OCI-LY7 (cell line): ENCODE measurements around the gene DHRS7C. TPM values are rescaled to one million over a fixed set of nuclear protein-coding genes. Genes with fewer than 3 reads are reported as not detected.

ENCODE experiments used
- BruUV-seq: library from RNA; stranded (reverse); fragments of 400-500 nt; replicated peaks from 2 replicates; lab custom pipeline; 2021; lab: Mats Ljungman, UMichigan
- CTCF ChIA-PET: fragments of 300-600 bp; sonication (Branson Sonifier 250); formaldehyde crosslinking; loops from one replicate; lab custom pipeline; 2022; ENCODE audit warnings: antibody characterized with exemption; ENCODE audit not compliant: unreplicated experiment; lab: Charles Lee
- POLR2A ChIA-PET: fragments of 300-600 bp; sonication (Branson Sonifier 250); formaldehyde crosslinking; loops from one replicate; lab custom pipeline; 2022; ENCODE audit warnings: antibody characterized with exemption; lab: Charles Lee
- DNase-seq: peaks from one replicate; pipeline ENCODE4 v3.0.0-alpha.2; 2015; ENCODE audit warnings: low spot score
- H2AFZ ChIP-seq: fragments of 200-600 bp; sonication (generic), shearing (Covaris generic); 2 replicates; pipeline ENCODE4 v1.6.1; 2014; ENCODE audit warnings: mild to moderate bottlenecking, antibody characterized with exemption, low read length, moderate library complexity
- H3K27ac ChIP-seq: fragments of 200-600 bp; sonication (generic); 2 replicates; pipeline ENCODE4 v1.5.1; 2014; ENCODE audit warnings: mixed run types, low read depth, mild to moderate bottlenecking, moderate library complexity, low read length, inconsistent platforms; ENCODE audit not compliant: poor library complexity, severe bottlenecking
- H3K36me3 ChIP-seq: fragments of 200-600 bp; sonication (generic); 2 replicates; pipeline ENCODE4 v1.6.1; 2014; ENCODE audit warnings: mild to moderate bottlenecking, antibody characterized with exemption, low read length, moderate library complexity, mixed read lengths; ENCODE audit not compliant: insufficient read depth
- H3K4me1 ChIP-seq: fragments of 200-600 bp; sonication (generic); 2 replicates; pipeline ENCODE4 v1.5.1; 2014; ENCODE audit warnings: mild to moderate bottlenecking, low read length; ENCODE audit not compliant: insufficient read depth, poor library complexity, severe bottlenecking
- H3K4me2 ChIP-seq: fragments of 200-600 bp; sonication (generic); 2 replicates; pipeline ENCODE4 v1.6.1; 2014; ENCODE audit warnings: mild to moderate bottlenecking, low read length
- H3K4me3 ChIP-seq: fragments of 200-600 bp; sonication (generic); 2 replicates; pipeline ENCODE4 v1.5.1; 2014; ENCODE audit warnings: mild to moderate bottlenecking, low read depth, low read length; ENCODE audit not compliant: poor library complexity, severe bottlenecking
- H3K79me2 ChIP-seq: fragments of 200-600 bp; sonication (generic); 2 replicates; pipeline ENCODE4 v1.6.1; 2016; ENCODE audit warnings: low read depth, mild to moderate bottlenecking, low read length, moderate library complexity, mixed read lengths; ENCODE audit not compliant: insufficient read depth
- H3K9me2 ChIP-seq: fragments of 200-600 bp; sonication (generic); 2 replicates; pipeline ENCODE4 v1.6.1; 2016; ENCODE audit warnings: mild to moderate bottlenecking, low read length, mixed read lengths; ENCODE audit not compliant: insufficient read depth
- H3K9me3 ChIP-seq: fragments of 200-600 bp; sonication (generic); 2 replicates; pipeline ENCODE4 v1.6.1; 2014; ENCODE audit warnings: mild to moderate bottlenecking, mixed run types, low read length, mixed read lengths
- H4K20me1 ChIP-seq: fragments of 200-600 bp; sonication (generic); 2 replicates; pipeline ENCODE4 v1.6.1; 2014; ENCODE audit warnings: mild to moderate bottlenecking, antibody characterized with exemption, low read length, moderate library complexity, mixed read lengths; ENCODE audit not compliant: insufficient read depth
- EZH2phosphoT487 ChIP-seq: fragments of 200-600 bp; sonication (generic); IDR thresholded peaks from 2 replicates; pipeline ENCODE4 v1.6.1; 2018; ENCODE audit warnings: low read depth, borderline replicate concordance, mild to moderate bottlenecking, mixed run types, antibody characterized with exemption, low read length, moderate library complexity, mixed read lengths
- intact Hi-C: fragments of 100-400 bp; cut with micrococcal nuclease; formaldehyde crosslinking; loops from one replicate; pipeline ENCODE4 v1.10.0; 2022; ENCODE audit not compliant: unreplicated experiment
- total RNA-seq, 2 experiments: library from RNA; depleted of rRNA in 1 of 2; stranded (reverse); fragments of >200 nt in 1 of 2; shearing (Covaris generic) in 1 of 2; gene quantifications; 2 replicates each; pipeline ENCODE4 v1.2.3, GENCODE V29; 2014 to 2022
- TF ChIP-seq, protein P1 (sequence below): fragments of 200-600 bp; sonication (generic); conservative IDR thresholded peaks from 2 replicates; pipeline ENCODE4 v1.5.1; 2014; ENCODE audit warnings: mild to moderate bottlenecking, antibody characterized with exemption, low read length, moderate library complexity, mixed read lengths

The DHRS7C gene
- total RNA-seq, 2 experiments from 2014 or later = not detected

DNA sequence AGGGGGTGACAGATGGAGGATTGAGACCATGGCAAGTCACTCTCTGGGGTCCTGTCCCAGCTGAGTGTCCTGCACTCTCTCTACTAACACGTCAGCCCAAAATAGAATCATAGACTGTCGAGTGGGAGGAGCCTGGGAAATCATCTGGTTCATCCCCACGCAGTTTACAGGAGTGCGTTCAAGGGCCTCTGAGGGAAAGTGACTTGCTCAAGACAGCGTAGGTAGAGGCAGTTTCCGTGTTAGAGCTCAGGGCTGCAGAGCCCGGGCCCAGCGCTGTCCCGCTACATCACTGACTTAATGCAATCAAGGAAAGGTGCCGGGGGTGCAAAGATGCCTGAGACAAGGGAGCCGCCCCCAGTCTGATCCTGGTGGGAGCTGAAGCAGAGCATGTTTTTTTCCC, 20.1 kb upstream of the DHRS7C start:
- Histone ChIP-seq H4K20me1 (no peaks in the 10 kb centered on the region), H3K36me3 (no peaks in the 10 kb centered on the region), H3K4me1 (no peaks in the 10 kb centered on the region), H2AFZ (no peak overlapping the region), H3K9me2 (no peaks in the 10 kb centered on the region), H3K27ac (no peak overlapping the region), H3K4me2 (no peak overlapping the region), H3K79me2 (no peaks in the 10 kb centered on the region), H3K4me3 (no peak overlapping the region), H3K9me3 (no peaks in the 10 kb centered on the region)
- POLR2A ChIA-PET = no interaction called here
- no peak for DNase-seq
- BruUV-seq = no TSS peak
- CTCF ChIA-PET = no interaction called here
- TF ChIP-seq, protein P1, sequence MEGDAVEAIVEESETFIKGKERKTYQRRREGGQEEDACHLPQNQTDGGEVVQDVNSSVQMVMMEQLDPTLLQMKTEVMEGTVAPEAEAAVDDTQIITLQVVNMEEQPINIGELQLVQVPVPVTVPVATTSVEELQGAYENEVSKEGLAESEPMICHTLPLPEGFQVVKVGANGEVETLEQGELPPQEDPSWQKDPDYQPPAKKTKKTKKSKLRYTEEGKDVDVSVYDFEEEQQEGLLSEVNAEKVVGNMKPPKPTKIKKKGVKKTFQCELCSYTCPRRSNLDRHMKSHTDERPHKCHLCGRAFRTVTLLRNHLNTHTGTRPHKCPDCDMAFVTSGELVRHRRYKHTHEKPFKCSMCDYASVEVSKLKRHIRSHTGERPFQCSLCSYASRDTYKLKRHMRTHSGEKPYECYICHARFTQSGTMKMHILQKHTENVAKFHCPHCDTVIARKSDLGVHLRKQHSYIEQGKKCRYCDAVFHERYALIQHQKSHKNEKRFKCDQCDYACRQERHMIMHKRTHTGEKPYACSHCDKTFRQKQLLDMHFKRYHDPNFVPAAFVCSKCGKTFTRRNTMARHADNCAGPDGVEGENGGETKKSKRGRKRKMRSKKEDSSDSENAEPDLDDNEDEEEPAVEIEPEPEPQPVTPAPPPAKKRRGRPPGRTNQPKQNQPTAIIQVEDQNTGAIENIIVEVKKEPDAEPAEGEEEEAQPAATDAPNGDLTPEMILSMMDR = no peak
- TF ChIP-seq EZH2phosphoT487 = no peak
- intact Hi-C loops = no loop called here

DNA sequence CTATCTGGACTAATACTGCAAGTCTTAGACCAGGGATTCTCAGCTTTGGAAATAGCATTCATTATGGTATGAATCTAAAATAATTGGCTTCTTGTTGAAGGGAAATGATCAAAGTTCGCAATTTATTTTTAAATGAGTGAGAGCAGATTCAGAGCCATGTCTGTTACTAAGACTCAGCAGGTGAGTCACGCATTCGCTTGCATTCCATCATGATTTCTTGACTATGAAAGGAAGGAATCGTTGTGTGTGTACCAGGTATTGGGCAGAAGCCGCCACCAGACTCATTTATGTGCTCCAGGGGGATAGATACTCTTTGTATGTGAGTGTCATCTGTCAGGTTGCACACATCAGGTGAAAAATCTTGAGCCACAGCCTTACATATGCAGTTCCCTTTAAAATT, 19.7 kb upstream of the DHRS7C start:
- no peak for DNase-seq
- TF ChIP-seq, protein P1 = no peak
- no peak for TF ChIP-seq EZH2phosphoT487
- Histone ChIP-seq H4K20me1 (no peaks in the 10 kb centered on the region), H3K9me2 (no peaks in the 10 kb centered on the region), H3K4me1 (no peaks in the 10 kb centered on the region), H3K4me2 (no peak overlapping the region), H3K27ac (no peak overlapping the region), H3K9me3 (no peaks in the 10 kb centered on the region), H2AFZ (no peak overlapping the region), H3K36me3 (no peaks in the 10 kb centered on the region), H3K79me2 (no peaks in the 10 kb centered on the region), H3K4me3 (no peak overlapping the region)
- ChIA-PET CTCF (no interaction called here), POLR2A (no interaction called here)
- intact Hi-C loops = no loop called here
- BruUV-seq = no TSS peak

DNA sequence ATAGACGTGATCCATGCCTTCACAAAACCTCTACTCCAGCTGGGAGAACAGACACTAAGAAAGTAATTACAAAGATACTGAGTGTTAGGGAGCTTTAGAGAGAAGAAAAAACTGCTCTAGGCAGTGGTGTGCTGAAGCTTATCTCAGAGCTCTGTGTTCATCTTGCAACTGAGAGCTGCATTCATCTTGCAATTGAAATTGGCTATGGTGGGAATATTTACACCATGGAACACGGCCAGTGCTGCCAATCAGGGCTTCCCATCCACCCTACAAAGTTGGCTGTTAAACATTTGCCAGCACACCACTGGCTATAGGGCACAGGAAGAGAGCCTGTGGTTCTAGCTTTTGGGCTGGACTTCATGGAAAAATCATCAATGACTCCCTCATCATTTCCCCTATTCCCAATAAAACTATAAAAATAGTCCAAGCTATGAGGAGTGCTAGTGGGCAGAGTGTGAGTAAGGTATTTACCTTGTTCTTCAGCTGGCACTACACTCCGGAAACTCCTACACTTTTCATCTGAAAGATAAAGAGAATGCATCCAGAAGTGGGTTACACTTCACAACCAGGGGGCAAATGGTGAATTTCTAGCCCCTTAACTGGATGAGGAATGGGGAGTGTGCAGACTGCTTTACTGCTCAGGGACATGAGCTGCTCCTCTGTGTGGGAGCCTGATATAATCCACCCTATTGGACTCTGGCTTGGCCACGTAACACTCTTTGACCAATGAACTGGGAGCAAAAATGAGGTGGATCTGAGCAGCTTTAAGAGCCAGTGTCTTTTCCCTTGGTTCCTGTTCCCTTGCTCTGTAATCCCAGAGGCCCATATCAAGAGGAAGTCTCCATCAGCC, 18.9 kb upstream of the DHRS7C start:
- H3K36me3 ChIP-seq = no peaks in the 10 kb centered on the region
- intact Hi-C loops = no loop called here
- POLR2A ChIA-PET = interaction anchor here (0.5 kb wide), 1 partner anchor 92 kb away, joined by 4 read pairs; no protein-coding TSS in a partner anchor
- H3K79me2 ChIP-seq = no peaks in the 10 kb centered on the region
- CTCF ChIA-PET = no interaction called here
- H3K9me3 ChIP-seq = no peaks in the 10 kb centered on the region
- no peak overlapping the region for H3K4me2 ChIP-seq
- BruUV-seq = no TSS peak
- H2AFZ ChIP-seq = no peak overlapping the region
- TF ChIP-seq, protein P1 = no peak
- TF ChIP-seq EZH2phosphoT487 = no peak
- no peak overlapping the region for H3K27ac ChIP-seq
- no peaks in the 10 kb centered on the region for H3K4me1 ChIP-seq
- H3K9me2 ChIP-seq = no peaks in the 10 kb centered on the region
- H3K4me3 ChIP-seq = no peak overlapping the region
- H4K20me1 ChIP-seq = no peaks in the 10 kb centered on the region
- DNase-seq = no peak
